ENCODE results near the gene ADARB2.
"Not testable (repeated sequence)": the region's sequence is repeated elsewhere in the genome, so short reads cannot be mapped to it uniquely, and the experiment has no call there.

Gene ADARB2

DNA sequence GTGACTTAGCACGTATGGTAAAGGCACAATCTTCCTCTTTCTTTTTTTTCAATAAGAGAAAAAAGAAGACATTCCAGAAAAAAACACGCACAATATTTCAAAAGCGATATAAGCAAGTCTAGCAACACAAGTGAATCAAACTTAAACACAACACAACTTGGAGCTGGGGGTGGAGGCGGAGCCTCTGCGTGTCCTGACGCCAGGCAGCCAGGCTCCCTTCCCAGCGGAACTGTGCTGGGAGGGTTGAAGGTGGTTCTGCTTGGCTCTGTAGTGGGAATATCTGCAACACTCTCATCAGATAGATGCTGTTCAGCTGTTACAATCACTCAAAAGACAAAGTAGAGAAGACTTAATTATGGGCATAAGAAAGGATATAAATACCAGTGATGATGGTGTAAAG is 469.8 kb downstream of the ADARB2 start:
- no peak for DNase-seq

DNA sequence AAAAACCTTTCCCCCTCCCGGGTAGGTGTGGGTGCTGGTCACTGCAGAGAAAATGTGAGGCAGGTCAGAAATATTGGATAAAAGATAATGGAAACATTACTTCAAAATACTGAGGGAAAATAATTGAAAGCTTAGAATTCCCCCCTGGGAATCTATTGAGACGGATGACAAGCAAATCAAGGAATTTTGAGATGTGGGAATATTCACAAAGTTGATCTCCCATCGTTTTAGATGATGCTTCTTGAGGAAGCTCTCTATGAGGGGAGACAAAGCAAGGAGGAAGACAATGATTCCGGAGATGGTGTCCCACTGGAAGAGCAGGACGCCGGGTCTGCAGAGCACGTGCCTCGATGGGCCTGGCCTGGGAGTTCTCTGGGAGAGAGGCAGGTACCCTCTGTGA is 470.2 kb downstream of the ADARB2 start:
- no peak for DNase-seq

DNA sequence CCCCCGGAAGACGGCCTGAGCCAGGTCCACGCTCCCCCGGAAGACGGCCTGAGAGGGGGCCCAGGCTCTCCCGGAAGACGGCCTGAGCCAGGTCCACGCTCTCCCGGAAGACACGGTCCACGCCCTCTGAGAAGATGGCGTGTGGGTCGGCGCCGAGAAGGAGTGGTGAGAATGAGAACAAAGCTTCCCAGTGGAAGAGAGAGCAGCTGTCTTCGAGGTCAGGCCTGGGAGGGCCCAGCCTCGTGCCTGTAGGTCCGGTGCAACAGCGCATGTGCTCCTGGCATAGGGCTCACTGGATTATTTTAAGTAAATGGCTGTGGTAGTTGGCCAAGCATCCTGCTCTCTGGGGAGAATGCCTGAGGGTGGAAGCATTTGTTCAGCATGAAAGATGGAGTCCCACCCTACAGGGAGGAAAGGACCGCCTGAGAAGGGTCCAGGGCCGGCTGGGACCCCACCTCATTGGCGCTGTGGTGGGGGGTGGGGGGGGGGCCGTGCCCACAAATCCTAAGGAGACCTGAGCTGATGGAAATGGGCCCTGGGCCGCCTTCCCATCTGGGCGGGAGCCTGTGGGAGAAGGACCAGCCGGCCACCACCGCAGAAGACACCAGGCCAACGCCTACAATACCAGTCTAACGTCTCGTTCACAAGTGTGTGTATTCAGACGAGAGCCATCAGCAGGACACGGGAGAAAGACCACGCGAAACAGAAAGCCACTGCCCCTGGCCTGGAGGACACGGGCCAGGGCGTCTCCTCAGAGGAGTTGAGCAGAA is 471.1 kb downstream of the ADARB2 start:
- DNase-seq: no peak

DNA sequence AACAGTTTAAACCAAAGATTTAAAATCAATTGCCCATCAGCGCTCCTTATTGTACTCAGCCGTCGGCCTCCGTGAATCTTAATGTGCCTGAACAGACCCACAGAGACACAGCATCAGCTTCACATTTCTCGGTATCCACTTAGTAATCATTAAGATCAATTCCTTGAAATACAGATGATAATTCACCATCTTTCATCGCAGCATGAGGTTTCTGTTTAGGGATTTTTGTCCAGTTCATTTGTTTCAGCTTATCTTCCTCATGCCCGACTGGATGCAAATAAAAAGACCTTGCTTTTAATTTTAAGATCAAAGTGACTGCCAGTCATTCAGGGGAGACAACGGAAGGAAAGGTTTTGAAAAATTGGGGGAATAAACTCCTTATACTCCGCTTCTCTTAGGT is 473.3 kb downstream of the ADARB2 start:
- no peak for DNase-seq

DNA sequence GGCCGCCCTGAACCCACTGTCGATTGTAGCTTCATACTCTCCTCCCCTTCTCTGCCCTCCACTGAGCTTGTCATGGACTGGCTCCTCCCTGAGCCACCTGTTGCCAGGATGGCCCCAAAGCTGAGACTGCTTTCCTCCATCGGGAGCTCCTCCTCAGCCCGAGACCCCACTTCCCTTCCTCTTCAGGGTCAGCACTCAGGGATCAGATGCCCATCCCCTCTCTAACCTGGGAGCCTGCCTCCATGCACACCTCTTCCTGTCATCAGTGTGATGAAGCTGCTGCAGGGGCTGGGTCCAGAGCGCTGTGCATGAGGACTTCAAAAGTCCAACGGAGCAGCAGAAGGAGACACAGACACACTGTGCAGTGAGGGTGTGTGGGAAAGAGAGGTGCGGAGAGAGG is 480.1 kb downstream of the ADARB2 start:
- DNase-seq: no peak

DNA sequence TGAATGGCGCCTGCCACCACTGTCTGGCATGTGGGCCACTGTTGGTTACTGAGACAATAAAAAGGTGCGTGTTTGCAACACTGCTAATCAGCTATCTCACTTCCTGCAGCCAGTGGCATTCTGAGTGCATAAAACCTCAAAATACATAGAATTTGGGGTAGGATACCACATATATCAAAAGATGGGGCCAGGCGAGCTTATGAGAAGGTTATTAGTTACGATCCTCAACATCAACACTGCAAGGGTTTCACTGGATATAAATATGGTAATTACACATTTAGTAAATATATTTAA is 480.9 kb downstream of the ADARB2 start:
- DNase-seq: no peak

DNA sequence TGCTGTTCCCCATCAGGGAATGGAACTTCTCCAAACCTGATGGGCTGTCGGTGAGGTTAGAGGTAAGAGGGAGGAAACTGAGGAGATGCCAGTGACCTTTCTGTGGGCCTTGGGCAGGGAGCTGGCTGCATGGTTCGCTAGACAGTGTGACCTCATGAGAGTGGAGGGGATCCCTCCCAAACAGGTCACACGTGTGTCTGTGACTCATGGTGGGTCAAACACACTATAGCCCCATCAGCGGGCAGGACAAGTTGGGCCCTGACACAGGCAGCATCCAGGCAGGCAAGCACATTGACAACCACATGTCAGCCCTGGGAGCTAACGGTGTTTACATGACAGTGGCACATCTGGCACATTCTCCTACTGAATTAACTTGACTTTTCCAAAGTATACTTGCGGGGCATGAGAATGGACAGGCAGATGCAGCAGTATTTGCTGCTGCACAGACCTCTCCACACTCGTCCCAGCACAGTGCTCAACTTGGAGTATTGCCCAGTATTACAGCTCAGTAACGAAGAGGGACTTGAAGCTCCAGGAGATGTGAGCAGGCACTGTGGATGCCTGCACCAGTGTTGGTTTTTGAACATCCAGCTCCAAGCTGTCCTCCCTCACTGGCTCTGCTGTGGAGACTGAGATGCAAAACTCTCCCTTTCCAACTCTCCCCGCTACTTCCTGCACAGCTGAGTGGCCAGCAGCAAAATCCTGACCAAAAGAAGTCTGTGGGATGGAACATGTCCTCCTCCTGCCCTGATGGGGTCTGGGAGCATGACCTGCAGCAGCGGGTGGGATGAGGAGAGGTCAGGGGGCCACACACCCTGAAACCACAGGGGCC is 481.5 kb downstream of the ADARB2 start:
- DNase-seq: no peak

DNA sequence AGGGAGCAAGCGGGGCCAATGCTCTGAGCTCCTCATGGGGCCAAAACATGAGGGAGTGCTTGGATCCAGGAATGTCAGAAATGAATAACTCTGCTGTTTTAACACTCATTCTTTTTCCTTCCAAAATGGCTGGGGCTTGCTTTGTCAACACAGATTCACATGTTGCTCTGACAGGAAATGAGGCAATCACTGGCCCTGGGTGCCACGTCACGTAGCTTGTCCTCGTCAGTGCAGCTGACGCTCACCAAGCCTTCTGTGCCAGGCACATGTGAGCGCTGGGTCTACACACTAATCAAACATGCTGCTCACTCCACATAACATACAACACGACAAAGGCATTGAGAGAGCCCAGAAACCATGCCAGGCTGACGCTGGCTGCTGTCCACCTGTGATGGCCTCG is 482.2 kb downstream of the ADARB2 start:
- DNase-seq: no peak

DNA sequence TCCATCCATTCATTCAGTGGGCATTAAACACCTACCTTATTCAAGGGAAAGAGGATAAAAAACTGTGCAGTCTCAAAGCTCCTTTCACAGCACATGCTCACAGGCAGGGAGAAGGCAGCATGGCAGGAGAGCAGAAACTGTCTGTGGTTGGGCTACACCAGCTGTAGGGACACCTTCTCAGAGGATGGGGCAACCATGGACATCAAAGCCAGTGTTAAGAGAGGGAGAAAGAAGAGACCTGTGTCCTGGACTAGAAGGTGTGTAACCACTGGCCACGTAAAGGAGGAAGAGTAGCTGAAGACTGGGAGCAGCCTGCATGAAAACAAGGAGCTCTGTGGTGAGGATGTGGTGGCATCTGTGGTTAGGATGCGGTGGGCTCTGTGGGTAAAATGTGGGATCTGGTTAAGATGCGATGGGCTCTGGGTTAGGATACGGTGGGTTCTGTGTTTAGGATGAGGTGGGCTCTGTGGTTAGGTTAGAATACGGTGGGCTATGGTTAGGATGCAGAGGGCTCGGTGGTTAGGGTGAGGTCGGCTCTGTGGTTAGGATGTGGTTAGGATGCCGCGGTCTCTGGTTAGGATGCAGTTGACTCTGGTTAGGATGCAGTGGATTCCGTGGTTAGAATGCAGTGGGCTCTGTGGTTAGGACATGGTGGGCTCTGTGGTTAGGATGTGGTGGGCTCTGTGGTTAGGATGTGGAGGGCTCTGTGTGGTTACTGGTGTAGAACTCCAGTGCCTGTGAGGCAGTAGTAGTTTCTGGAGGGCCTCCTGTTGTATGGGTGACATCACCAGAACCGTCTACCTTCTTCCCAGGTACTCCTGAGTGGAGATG is 483.6 kb downstream of the ADARB2 start:
- DNase-seq: no peak

DNA sequence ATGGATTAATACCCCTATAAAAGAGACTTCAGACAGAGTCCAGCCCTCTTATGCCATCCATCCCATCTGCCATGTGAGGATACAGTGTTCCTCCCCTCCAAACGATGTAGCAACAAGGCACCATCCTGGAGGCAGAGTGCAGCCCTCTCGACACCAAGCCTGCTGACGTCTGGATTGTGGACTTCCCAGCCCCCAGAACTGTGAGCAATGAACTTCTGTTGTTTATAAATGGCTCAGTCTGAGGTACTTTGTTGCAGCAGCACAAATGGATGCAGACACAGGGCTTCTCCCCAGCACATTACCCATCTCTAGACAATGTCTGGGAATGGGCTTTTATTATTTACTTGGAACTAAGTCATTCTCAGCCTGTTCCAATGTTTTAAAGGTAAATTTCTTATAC is 485.6 kb downstream of the ADARB2 start:
- DNase-seq: no peak

DNA sequence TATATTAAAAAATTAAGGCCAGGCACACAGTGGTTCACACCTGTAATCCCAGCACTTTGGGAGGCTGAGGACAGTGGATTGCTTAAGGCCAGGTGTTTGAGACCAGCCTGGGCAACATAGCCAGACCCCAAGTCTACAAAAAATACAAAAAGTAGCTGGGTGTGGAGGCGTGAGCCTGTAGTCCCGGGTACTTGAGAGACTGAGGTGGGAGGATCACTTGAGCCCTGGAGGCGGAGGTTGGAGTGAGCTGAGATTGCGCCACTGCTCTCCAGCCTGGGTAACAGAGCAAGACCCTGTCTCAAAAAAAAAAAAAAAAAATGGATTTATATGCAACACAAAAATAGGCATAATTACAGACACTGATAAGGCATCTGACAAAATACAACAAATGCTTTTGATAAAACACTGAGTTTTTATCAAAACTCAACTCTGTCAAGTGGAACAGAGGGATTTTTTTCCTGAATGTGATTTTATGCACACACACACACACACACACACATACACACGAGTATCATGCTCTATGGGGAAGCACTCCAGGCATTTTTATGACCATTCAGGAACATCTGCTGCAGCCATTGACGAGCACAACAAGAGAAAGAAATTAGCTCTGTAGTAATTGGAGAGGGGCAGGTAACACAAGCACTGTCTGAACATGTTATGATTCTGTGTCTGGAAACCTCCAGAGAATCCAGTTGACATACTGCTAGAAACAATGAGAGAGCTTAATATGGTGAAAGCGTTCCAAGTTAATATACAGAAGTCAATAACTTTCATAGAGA is 488.0 kb downstream of the ADARB2 start:
- DNase-seq: no peak

DNA sequence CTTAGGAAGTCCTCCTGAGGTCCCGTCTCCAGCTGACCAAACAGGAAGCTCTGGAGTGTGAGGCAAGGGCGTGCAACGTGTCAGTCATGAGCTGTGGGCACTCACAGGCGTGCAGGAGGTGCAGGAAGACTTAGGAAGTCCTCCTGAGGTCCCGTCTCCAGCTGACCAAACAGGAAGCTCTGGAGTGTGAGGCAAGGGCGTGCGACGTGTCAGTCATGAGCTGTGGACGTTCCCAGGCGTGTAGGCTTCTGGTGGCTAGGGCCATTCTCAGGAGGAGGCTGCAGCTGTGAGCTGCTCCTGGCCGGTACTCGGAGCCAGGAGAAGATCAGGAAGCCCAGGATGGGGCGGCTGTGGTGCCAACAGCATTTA is 489.1 kb downstream of the ADARB2 start:
- DNase-seq: not testable (repeated sequence)

DNA sequence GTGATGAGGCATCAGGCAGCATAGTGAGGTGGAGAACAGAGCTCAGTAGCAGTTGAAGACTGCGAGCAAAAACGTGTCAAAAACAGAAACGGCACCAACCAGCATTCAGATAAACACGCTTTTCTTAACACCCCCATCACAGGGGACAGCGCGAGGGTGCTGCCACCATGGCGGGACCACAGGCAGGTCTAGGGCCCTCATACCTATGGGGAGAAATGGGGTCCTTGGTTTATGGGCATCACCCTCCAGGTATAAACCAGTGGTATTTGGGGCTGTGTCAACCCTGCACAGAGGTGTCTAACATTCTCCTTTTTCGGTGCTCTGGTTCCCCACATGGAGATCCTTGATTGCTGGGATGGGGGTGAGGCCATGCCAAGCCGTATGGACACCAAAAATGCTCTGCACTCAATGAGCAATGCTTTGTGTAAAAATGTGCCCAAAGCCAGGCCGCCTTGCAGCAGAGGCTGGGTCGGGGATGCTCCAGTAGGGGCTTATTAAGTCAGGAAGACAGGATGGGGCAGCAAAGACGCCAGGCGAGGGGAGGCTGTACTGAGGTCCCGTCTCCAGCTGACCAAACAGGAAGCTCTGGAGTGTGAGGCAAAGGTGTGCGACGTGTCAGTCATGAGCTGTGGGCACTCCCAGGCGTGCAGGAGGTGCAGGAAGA is 489.6 kb downstream of the ADARB2 start:
- no peak for DNase-seq

DNA sequence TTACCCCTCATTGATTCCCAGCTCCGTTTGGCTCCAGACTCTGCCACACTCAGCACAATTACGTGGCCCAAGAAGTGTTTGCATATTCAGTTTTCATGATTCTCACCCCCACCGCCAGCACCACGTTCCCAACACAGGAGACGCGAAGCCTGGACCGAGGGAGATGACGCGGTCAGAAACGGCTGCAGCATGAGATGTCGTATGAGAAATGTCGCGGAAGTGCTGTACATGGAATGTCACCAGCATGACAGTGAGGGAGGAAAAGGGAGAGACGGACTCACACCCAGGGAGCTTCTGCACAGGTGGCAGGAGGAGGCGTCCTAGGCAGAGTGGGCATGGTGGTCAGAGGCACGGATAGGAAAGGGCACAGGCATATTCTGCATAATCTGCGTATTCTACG is 492.8 kb downstream of the ADARB2 start:
- no peak for DNase-seq

DNA sequence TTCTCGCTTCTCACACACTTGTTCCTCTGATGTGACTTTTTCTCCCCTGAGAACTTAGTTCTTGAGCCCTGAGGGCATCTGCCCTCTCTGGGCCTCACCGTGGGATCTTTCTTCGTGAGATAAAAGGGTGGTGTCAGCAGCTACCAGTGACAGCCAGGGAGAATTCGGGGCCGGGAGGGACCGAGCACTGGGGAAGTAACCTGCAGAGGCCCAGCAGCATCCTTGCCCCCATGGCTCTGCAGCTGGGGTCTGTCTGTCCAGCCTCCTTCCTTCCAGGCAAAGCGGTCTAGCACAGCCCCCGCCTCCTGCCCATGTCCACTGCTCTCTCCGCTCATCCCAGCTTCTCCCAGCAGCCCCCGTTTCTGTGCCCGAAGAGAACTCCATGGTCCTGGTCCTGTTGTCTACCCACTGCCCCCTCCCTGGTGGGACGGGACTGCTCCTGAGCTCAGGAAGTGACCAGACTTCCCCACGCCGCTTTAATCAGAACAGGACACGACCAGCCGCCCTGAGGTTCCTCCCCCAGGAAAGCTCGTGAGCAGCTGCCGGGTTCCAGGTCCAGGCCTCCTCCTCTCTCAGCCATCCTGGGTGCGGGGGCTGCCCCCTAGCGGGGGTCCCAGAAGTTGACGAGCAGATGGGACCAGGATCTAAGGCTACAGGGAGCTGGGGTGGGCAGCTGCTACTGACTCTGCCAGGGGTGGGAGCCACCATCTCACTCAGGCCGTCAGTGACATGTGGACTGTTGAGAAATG is 493.7 kb downstream of the ADARB2 start:
- no peak for DNase-seq

DNA sequence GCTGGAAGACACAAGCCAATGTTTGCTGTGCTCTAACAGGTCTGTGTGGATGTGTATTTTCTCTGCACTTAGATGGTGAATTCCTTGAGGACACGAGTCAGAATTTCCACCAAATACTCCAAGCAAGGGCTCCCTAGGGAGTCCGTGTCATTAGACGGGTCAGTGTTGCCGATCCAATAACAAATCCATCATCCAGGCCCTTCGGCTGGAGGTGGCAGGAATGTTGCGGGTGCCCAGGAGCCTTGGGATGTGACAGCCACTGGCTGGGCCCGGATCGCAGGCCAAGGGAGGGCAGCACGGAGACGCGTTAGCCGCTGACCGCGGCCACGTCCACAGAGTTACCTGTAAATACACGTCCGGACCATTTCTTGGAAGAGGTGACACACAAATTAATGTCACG is 494.4 kb downstream of the ADARB2 start:
- DNase-seq: no peak

DNA sequence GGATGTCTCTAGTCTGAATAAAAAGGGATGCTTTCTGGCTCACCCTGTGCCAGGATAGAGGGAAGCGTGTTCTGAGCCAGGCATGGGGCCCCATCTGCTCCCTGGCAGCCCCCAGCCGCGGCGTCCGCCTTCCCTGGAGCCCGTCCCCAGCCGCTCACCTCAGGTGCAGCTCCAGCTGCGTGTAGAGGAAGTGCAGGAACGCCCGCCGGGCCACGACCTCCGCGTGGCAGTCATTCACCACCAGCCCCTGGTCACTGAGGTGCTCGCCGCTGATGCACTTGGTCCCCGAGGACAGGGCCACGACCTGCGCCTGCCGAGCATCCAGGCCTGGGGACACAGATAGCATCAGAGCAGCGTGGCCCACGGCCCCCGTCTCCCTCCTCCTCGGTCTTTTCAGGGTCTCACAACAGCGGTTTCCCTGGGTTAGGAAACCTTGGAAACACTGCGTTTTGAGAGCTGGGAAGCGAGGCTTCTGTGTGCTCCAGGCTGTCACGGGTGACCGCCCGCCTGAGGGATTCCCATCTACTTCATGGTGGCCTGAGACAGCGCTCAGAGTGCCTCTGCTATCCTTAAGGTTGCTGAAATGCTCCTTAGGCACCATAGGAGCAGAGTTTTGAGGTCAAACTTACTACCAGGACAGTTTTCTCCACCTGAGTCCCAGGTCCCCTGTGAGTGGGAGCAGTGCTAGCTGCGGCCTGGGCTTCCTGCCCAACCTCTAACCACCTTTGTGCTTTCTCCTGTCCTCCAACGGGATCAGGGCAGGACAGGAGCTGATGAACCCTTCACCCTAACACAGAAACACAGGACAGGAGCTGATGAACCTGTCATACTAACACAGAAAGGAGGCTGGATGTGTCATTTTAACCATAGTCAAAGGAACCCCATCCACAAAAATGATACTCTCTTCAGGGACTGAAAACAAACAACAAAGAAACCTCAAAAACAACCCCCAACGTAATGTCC is 495.1 kb downstream of the ADARB2 start:
- DNase-seq: no peak

DNA sequence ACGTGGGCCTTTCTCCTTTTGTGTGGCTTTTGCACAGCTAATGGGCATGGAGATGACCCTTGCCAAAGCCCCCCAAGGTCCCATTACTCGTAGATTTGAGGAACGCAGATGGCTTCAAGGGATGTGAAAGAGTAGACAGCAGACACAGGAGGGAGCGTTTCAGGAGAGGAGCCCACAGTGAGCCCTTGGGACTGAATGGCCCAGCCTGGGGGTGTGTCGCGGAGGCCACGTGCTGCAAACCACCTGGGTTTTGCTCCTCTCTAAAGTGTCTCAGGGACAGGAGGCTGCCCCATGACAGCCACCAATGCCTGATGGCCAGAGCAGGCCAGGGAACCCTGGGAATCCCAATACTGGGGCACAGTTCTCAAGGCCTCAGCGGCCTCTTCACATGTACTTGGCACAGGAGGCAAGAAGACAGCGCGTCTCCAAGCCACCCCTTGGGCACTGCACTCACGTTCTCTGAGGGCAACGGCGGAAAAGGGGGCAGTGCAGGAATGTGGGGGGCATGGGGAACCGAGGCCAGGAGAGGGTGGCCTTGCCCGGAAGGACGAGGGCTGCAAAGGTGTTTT is 495.9 kb downstream of the ADARB2 start:
- no peak for DNase-seq

DNA sequence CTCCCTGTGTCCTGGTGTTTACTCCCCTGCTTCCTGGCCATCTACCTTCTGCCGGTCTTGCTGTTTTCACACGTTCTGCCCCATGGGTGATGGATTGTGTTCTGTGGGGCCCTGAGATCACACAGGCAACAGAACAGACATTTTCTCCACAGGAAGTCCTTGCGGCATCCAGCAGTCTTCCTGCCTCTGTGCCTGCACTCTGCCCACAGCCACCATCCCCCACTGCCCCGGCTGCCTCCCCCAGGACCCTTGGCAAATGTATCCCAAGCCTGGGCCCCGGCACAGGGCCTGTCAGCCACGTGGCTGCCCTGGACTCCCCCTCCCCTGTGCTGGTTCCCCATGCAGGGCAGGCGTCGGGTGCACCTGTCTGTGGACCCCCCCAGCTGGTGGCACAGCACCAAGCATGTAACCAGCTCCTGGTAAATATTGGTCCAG is 497.0 kb downstream of the ADARB2 start:
- DNase-seq: peak in 1 of 2 donors; percentile 41

DNA sequence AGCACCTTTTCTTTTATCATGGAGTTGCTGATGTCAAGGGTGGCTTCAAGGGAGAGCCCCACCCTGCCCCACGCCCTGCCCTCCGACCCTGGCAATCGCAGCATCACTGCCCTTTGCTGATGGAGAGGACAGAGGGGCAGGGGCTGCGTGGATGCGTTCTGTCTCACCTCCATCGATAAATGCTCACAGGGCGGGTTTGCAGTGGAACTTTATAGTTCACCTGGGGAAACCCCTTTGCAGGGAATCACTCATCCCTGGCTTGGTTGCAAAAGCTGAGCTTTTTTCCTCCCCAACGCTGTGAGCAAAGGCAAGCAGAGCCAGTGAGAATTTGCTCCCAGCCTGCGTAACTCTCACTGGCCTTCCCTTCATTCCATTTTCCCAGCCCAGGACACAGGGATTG is 504.3 kb downstream of the ADARB2 start:
- no peak for DNase-seq

All from hippocampal formation (tissue), 2 donors.